ENCODE results near the gene TMEM98. TPM values are rescaled to one million over a fixed set of nuclear protein-coding genes. Genes with fewer than 3 reads are reported as not detected.

The TMEM98 gene
- total and polyA plus RNA-seq, 2 of the 8 experiments (the other 6 are each of a cell fraction or from before 2014, with no cell fraction given), result 86.1 to 232 TPM

GRCh38 chr17:32976131-32976530 lies 48.2 kb downstream of the TMEM98 start (continued):
- TF ChIP-seq RXRA (IDR thresholded peaks at IDR 0.05; ENCODE audit: insufficient read depth, low read depth, low read length) (no peak), E2F6 (IDR thresholded peaks at IDR 0.05) (no peak), JUN (IDR thresholded peaks at IDR 0.05; ENCODE audit: low read depth, low read length) (no peak), ZNF274 (IDR thresholded peaks at IDR 0.05; ENCODE audit: borderline replicate concordance, extremely low read depth, low read length) (no peak), EGR1 (IDR thresholded peaks at IDR 0.05; ENCODE audit: borderline replicate concordance, low read depth, low read length) (no peak), TEAD4 (IDR thresholded peaks at IDR 0.05; ENCODE audit: low read depth, low read length) (no peak), TAF7 (optimal IDR thresholded peaks at IDR 0.05; ENCODE audit: borderline replicate concordance, low read depth, low read length) (no peak)
